Measurements from ENCODE around the gene TSEN15. TPM values are rescaled to one million over a fixed set of nuclear protein-coding genes. Genes with fewer than 3 reads are reported as not detected.

Gene TSEN15
- total and polyA plus RNA-seq, 8 donors, result 11.6 to 137 (median 24.6) TPM

- no peak for DNase-seq
- no peaks in the 10 kb centered on the region for H3K4me1 ChIP-seq
- intact Hi-C loops (cut with DNase I; ENCODE audit: low total_unique reads), result no loop called here
- H3K27ac ChIP-seq, result no peak overlapping the region
- no peak overlapping the region for H3K4me3 ChIP-seq
- no peak for TF ChIP-seq EP300 (IDR thresholded peaks at IDR 0.05)
- TF ChIP-seq POLR2A (IDR thresholded peaks at IDR 0.05), result no peak
- no peaks in the 10 kb centered on the region for H3K36me3 ChIP-seq
- no peaks in the 10 kb centered on the region for H3K9me3 ChIP-seq
- H3K27me3 ChIP-seq, result no peaks in the 10 kb centered on the region
Observed at GRCh38 chr1:184114818-184115398, 63.4 kb downstream of the TSEN15 start.

- Histone ChIP-seq H3K4me1 (no peaks in the 10 kb centered on the region), H3K27me3 (no peaks in the 10 kb centered on the region), H3K4me3 (no peak overlapping the region), H3K9me3 (no peaks in the 10 kb centered on the region), H3K36me3 (no peaks in the 10 kb centered on the region), H3K27ac (no peak overlapping the region)
- intact Hi-C loops (cut with DNase I; ENCODE audit: low total_unique reads), result no loop called here
- DNase-seq, result peak in 1 of 2 donors; percentile 18
- no peak for TF ChIP-seq EP300 (IDR thresholded peaks at IDR 0.05)
- no peak for TF ChIP-seq POLR2AphosphoS5 (IDR thresholded peaks at IDR 0.05)
- no peak for TF ChIP-seq POLR2A (IDR thresholded peaks at IDR 0.05)
- TF ChIP-seq CTCF (IDR thresholded peaks at IDR 0.05), result no peak
- 51 to 71% (median 66%) methylated on average over 2 of the region's 2 CpGs for WGBS, 5 donors
Observed at GRCh38 chr1:184116287-184116686, 64.8 kb downstream of the TSEN15 start.

- no peaks in the 10 kb centered on the region for H3K36me3 ChIP-seq
- TF ChIP-seq POLR2AphosphoS5 (IDR thresholded peaks at IDR 0.05), result no peak
- no peak for TF ChIP-seq POLR2A (IDR thresholded peaks at IDR 0.05)
- no peak for TF ChIP-seq CTCF (IDR thresholded peaks at IDR 0.05)
- peak in 1 of 2 donors; percentile 49 for DNase-seq
- no peaks in the 10 kb centered on the region for H3K27me3 ChIP-seq
- H3K9me3 ChIP-seq, result no peaks in the 10 kb centered on the region
- 71 to 82% (median 79%) methylated on average over 2 of the region's 2 CpGs for WGBS, 5 donors
- intact Hi-C loops (cut with DNase I; ENCODE audit: low total_unique reads), result no loop called here
- H3K4me3 ChIP-seq, result no peak overlapping the region
- no peaks in the 10 kb centered on the region for H3K4me1 ChIP-seq
- H3K27ac ChIP-seq, result no peak overlapping the region
Observed at GRCh38 chr1:184118046-184118445, 66.5 kb downstream of the TSEN15 start.

Other genes with a start within 250 kb of the TSEN15 start
- gene RGL1, start 246.6 kb upstream of the TSEN15 start, total RNA-seq, result 10 to 100 TPM in 3 of 5 donors, 1 to 10 TPM in 1, under 1 TPM in 1; 0.58 to 22.2 (median 13.4) TPM
- gene RGL1, start 246.6 kb upstream of the TSEN15 start, polyA plus RNA-seq, result 1 to 10 TPM; 2.0 to 8.7 (median 8.2) TPM
- 1 to 10 TPM in 2 of 5 donors, under 1 TPM in 2, not detected in 1; 0.45 to 3.5 (median 0.94) TPM for gene COLGALT2, start 14.0 kb upstream of the TSEN15 start, total RNA-seq
- under 1 TPM in 2 of 3 donors, not detected in 1; 0.31 to 0.95 TPM for gene COLGALT2, start 14.0 kb upstream of the TSEN15 start, polyA plus RNA-seq